HS-27A (cell line): Measurements from ENCODE around the gene NBPF11.
"Not testable (repeated sequence)": the region's sequence is repeated elsewhere in the genome, so short reads cannot be mapped to it uniquely, and the experiment has no call there.

Source experiments
- DNase-seq: peaks from one replicate; pipeline ENCODE4 v3.0.0-alpha.2; 2012; ENCODE audit warnings: low read depth, missing footprints

NBPF11 gene

DNA sequence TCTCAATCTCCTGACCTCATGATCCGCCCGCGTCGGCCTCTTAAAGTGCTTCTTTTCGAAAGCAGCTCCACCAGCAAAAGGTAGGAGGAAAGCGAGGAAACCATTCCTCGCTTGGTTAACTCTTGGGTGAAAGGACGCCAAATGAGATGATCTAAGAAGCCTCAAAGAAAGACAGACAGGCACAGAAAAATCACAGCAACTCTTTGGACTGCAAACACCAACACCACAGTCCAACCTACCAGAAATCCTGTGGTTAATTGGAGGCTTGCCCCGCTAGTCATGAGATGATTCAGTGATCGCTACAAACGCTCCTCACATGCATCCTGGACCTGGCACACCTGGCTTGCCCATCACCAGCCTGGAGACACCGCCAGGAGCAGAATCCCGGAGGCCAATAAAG is 1.1 kb downstream of the NBPF11 start:
- not testable (repeated sequence) for DNase-seq

DNA sequence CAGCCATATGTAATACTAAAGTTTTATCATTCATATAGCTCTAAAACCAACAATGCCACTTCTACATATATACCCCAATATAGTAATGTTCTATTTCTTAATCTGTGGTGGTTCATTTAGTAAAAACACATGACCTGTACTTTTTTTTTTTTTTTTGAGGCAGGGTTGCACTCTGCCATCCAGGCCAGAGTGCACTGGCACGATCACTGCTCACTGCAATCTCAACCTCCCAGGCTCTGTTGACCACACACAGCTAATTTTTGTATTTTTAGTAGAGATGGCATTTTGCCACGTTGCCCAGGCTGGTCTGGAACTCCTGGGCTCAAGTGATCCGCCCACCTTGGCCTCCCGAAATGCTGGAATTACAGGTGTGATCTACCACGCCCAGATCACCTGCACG is 2.1 kb downstream of the NBPF11 start:
- DNase-seq: not testable (repeated sequence)

DNA sequence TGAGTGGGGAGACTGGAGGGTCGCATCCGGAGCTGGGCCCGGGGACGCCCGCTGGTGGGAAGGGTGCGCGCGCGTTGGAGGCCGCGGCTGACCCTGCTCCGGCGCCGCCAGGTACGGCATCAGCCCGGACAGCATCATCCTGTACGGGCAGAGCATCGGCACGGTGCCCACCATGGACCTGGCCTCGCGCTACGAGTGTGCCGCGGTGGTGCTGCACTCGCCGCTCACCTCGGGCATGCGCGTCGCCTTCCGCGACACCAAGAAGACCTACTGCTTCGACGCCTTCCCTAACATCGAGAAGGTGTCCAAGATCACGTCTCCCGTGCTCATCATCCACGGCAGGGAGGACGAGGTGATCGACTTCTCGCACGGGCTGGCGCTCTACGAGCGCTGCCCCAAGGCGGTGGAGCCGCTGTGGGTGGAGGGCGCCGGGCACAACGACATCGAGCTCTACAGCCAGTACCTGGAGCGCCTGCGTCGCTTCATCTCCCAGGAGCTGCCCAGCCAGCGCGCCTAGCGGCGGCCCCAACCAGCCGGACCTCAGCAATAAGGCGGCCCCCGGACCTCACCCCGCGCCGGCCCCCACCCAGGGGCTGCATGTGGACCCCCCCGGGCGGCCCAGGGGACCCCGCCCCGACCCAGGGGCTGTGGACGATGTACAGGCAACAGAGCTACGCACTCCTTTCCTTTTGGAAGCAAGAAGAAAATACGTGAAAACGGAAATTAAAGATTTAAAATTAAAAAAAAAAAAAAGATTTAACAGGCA is 2.8 kb downstream of the NBPF11 start:
- not testable (repeated sequence) for DNase-seq

DNA sequence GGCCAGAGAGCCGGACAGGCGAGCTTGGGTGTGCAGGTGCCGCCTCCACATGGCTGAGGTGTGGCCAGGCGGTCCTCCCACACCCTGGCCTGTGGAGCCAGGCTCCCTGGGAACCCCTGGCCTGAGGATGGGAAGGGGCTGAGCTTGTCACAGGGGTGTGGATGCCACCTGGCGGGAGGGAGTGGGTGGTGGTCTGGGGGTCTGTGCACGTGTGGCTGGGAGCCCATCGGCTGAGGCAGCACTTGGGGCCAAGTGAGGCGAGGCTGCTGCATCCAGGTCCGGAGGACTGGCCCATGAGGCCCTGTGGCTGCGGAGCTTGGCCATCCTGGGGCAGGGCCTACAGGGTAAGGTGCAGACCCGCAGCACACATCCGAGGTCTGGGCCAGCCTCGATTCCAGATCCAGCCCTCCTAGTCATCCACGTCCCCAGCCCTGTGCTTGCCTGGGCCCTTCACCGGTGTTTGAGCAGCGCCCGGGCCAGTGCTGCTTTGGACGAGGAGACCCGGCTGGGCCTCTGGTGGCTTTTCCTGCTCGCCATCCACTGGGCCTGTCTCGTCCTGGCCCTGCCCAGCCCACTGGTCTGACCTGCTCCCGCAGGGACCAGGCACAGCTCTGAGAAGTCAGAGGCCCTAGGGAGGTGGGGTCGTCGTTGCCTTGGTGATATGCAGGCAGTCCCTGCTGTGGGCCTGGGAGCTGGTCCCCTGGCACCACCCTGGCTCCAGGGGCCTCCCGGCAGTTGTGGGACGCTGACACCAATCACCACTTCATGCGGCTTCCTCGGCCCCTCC is 4.8 kb downstream of the NBPF11 start:
- not testable (repeated sequence) for DNase-seq

DNA sequence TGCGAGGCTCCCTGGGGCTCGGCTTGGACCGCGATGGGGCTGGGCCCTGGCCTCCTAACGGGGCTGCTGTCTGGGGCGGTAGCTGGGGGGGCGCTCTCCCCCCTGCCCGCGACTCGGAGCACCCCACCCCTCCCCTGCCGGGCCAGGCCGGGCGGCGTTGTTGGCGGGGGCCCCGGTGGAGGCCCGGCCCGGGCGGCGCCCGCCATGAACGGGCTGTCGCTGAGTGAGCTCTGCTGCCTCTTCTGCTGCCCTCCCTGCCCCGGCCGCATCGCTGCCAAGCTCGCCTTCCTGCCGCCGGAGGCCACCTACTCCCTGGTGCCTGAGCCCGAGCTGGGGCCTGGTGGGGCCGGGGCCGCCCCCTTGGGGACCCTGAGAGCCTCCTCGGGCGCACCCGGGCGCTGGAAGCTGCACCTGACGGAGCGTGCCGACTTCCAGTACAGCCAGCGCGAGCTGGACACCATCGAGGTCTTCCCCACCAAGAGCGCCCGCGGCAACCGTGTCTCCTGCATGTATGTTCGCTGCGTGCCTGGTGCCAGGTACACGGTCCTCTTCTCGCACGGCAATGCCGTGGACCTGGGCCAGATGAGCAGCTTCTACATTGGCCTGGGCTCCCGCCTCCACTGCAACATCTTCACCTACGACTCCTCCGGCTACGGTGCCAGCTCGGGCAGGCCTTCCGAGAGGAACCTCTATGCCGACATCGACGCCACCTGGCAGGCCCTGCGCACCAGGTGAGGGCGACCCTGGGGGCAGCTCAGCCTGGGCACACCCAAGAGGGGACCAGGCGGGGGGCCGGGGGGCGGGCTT is 5.7 kb downstream of the NBPF11 start:
- not testable (repeated sequence) for DNase-seq

DNA sequence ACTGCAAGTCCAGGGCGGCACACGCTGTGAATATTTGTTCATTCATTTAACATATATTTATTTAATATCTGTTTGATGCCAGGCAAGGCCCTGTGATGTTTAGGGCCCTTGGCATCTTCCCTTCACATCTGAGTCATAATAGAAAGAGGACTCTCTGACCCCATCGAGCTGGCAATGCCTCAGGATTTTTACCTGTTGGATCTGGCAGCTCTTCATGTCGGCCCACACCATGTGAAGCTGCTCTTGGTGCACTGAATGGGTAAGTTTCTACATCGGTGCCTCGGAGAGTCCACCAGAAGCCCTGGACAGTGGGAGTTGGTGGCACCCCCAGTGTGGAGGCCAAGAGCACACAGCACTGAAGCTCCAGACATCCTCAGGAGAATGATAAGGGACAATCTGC is 8.9 kb downstream of the NBPF11 start:
- not testable (repeated sequence) for DNase-seq

DNA sequence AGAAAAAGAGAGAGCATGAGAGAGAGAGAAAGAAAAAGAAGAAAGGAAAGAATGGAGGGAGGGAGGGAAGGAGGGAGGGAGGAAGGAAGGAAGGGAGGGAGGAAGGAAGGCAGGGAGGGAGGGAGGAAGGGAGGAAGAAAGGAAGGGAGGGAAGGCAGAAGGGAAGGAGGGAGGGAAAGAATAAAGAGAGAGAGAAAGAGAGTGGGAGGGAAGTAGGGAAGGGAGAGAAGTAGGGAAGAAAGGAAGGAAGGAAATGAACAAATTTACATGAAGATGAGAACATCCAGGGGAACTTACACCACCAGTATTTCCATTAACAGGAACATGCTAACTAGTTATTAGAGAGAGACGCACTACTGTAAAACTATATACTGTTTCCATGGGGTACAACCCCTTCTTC is 10.1 kb downstream of the NBPF11 start:
- DNase-seq: not testable (repeated sequence)

DNA sequence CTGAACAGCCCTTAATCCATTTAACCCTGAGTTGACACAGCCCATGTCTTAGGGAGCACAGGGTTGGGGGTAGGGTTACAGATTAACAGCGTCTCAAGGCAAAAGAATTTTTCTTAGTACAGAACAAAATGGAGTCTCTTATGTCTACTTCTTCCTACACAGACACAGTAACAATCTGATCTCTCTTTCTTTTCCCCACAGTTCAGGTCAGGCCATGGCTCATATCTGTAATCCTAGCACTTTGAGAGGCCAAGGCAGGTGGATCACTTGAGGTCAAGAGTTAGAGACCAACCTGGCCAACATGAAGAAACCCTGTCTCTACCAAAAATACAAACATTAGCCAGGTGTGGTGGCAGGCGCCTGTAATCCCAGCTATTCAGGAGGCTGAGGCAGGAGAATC is 13.5 kb downstream of the NBPF11 start:
- DNase-seq: not testable (repeated sequence)

DNA sequence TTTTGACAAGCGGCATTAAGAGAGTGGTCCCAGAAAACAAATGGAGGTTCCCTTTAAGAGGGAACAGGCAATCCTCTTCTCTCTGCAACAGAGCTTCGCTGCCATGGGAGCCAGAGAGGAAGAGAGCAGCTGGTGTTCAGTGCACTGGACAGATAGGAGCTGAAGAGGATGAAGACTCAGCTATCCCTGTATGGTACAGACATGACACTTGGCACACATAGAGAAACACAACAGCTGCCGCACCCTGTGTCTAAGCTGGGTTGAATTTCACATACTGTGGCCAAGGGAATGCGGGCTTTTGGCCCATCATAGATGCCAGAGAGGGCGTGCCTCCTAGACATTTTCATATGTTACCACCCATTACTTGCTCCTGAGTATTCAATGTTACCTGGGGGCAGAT is 29.7 kb downstream of the NBPF11 start:
- not testable (repeated sequence) for DNase-seq

DNA sequence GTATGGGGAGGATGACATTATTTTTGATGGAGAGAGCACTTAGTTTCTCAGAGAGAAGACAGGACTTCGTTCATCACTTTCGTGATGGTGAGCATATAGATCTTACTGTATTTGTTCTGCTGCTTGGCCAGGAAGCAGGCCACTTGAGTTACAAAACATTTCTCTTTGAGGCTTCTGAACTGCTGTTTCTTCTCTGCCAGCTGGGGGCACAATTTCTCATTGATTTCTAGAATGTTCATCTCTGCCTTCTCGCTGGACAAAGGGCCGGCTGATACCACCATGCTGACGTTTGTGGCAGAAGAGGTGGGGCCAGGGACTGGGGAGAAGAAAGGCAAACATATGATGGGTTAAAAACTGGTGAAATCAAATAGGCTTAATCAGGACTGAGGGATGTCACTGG is 31.7 kb downstream of the NBPF11 start:
- not testable (repeated sequence) for DNase-seq

DNA sequence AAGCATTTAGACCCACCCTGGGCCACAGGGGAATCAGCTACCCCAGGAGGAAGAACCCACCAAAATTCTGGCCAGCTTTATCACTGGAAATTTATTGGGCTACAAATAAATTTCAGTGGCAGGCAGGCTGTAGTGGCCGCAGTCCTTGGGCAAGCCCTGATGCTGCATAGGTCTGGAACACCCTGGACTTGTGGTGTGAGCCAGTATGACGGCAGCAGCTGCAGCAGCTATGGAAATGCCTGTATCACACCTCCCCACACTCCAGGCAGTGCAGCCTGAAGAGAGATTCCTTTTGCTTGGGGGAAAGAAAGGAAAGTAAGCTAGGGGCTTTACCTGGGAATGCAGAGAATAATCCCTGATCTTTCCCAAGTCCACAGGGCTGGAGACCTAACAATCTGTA is 56.3 kb downstream of the NBPF11 start:
- DNase-seq: not testable (repeated sequence)

DNA sequence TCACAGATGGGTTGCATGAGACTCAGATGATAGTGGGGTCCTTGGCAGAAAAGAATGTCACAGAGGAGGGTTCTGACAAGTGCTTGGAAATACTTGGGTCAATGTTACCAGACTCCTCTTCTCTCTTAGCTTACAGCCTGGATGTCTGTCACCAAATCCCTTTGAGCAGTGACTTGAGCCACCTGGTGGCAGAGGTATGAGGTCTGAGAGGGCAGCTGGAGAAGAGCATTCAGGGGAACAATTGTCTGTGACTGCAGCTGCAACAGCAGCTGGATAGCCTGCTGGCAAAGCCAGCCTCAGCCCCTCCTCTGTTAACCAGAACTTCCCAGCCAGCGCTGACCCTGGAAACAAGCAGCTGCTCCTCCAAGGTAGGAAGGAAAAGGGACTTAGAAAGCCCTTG is 65.9 kb downstream of the NBPF11 start:
- DNase-seq: not testable (repeated sequence)

DNA sequence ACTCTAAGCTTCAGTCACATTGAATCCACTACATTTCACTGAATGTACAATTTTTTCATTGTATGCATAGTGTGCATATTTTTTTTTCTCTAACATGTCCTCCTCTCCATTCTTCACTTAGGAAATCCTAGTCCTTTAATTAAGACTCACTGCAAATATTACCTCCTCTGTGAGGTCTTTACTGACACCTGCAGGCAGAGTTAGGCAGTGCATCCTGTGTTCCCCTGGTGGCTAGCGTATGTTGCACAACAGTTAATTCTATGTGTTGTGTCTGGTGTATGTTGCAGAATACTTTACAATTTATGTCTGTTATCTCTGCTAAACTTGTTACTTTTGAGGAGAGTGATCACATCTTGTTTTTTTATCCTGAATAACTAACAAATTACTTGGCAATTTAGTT is 70.9 kb downstream of the NBPF11 start:
- not testable (repeated sequence) for DNase-seq

DNA sequence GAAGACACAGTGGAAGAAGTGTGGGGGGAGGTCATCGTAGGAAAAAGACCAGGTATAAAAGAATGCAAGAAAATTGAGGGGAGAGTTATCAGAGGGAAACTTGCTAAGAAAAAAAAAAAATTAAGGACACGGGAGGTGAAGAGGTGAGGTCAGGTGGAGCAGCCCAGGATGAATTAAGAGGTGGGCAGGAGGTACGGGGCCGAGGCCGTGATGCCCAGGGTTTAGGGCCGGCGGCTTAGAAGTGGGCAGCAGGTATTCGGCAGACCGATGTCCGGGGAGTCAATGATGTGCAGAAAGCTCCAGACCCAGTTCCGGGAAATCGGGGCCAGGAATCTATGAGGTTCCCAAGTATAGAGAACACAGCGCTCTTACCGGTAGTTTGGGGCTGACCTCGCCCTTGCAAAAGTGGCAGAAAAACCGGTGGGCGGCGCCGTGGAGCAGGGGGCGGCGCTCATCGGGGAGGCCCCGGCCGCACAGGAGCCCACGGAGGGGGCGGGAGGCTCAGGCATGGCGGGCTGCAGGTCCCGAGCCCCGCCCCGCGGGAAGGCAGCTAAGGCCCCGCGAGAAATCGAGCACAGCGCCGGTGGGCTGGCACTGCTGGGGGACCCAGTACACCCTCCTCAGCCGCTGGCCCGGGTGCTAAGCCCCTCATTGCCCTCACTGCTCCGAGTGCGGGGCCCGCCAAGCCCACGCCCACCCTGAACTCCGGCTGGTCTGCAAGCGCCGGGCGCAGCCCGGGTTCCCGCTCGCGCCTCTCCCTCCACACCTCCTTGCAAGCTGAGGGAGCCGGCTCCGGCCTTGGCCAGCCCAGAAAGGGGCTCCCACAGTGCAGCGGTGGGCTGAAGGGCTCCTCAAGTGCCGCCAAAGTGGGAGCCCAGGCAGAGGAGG is 73.2 kb downstream of the NBPF11 start:
- DNase-seq: not testable (repeated sequence)

DNA sequence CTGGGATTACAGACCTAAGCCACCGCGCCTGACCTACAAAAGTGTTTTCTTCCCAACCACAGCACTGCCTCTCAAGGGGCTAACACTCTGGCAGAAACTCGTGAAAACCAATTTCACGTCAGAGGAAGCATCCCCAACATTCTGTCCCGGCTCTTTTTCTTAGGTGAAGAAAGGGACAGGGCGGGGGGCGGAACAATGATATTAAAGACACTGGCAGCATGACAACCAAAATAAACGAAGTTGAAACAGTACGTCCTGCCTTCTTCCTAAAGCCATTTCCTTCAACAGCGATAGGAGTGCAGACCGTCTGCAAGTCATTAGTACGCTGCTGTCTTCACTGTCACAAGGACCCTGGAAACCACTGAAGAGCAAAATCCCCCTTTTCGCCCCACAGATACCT is 74.0 kb downstream of the NBPF11 start:
- not testable (repeated sequence) for DNase-seq

DNA sequence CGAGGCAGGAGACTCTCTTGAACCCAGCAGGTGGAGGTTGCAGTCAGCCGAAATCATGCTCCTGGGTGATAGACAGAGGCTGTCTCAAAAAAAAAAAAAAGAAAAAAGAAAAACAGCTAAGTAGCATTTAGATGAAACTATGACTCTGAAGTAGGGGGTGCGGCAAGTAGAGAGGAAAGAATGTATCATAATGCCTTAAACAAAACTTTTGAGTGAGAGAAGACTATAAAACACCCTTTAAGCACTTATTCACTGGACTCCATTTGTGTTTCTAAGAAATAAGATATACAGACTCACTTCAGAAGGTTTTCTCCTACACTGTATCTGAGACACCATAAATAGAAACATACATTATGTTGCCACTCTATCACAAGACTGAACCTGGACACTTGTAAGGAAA is 74.6 kb downstream of the NBPF11 start:
- not testable (repeated sequence) for DNase-seq

DNA sequence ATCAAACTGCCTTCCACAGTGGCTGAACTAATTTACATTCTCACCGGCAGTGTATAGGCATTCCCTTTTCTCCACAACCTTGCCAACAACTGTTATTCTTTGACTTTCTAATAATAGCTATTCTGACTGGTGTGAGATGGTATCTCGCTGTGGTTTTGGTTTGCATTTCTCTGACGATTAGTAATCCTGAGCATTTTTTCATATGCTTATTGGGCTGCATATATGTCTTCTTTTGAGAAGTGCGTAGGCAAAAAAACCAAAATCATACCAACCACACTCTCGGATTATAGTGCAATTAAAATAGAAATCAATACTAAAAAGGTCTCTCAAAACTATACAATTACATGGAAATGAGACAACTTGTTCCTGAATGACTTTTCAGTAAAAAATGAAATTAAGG is 78.7 kb downstream of the NBPF11 start:
- not testable (repeated sequence) for DNase-seq

DNA sequence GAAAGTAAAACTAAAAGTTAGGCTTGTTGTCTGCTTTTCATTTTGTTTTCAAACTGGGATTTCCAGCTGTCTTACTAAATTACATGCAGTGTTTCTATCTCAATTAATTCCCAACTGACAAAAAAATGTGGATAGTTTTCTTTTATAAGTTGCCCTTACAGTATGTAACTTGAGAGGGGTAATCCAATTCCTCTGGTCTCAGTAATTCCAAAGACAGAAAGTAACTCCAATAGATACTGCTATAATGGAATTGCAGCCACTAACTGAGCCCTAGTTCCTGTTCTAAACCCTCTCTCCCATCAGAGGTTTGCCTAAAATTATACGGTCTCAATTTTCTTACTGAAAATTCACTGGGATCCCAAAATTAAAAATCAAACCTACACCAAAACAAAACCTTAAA is 83.5 kb downstream of the NBPF11 start:
- DNase-seq: not testable (repeated sequence)

DNA sequence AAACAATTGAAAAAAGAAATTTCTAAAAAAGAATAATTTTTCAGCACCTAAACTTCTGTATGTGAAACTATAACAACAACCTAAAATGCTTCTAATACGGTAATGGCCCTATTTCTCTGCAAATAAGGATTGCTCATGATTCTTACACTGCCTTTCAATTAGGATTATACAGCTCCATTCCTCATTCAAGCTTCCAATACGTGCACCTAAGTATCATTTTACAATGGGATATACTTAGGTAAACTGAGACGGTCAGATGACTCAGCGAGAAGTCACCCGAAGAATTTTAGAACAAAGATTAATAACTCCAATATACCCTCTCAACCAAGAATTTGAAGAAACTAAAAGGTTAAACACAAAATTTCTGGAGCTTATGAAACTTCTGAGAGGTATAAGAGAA is 83.9 kb downstream of the NBPF11 start:
- DNase-seq: not testable (repeated sequence)

DNA sequence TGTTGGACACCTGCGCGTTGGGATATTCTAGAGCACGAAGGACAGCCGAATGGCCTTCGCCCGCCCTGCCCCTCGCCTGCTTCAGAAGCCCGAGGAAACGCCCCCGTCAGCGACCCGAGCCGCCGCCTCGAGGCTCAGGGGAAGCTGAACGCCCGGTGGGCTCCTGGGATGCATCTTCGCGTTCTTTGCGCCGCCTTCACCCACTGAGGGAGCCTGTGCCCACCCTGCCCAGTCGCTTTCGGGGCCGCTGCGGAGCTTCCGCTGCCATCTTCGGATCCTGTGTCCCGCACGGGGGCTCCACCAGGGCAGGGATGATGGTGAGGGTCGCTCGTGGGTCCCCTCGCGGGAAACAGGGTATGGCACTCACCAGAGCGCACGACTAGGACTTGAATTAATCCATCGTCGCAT is 91.8 kb downstream of the NBPF11 start:
- DNase-seq: not testable (repeated sequence)

DNA sequence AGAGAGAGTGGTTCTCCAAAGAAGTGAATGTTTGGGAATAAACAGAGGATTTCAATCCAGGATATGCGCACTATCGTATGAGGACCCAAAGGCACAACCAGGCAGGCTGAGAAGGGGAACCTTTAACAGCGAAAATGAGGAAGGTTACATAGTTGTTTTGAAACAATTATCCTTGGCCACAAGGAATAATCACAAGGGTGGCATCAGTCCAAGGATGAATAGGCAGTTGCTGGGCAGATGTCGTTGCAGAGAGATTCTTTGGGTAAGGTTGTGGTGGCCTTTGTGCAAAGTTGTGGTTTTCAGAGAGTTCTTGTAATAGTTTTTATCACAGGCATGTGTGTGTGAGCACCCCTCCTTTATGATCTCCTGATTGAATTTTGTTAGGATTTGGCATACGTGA is 94.7 kb downstream of the NBPF11 start:
- DNase-seq: not testable (repeated sequence)
